CD8-positive, alpha-beta memory T cell (primary cell): ENCODE measurements around the gene UBC. TPM values are rescaled to one million over a fixed set of nuclear protein-coding genes. Genes with fewer than 3 reads are reported as not detected.

Experiments
- CTCF ChIA-PET: fragments of 350-600 bp; sonication (Branson Sonifier 250); formaldehyde crosslinking; loops from one replicate; lab custom pipeline; 2021; ENCODE audit warnings: antibody characterized with exemption; lab: Charles Lee
- POLR2A ChIA-PET: fragments of 350-600 bp; sonication (Branson Sonifier 250); formaldehyde crosslinking; loops from one replicate; lab custom pipeline; 2021; ENCODE audit warnings: antibody characterized with exemption; lab: Charles Lee
- DNase-seq, 5 donors: peaks; one replicate each; pipeline versions ENCODE4 v3.0.0 to v3.0.0-alpha.2; 2020 to 2022; ENCODE audit warnings: mixed read lengths in 1 of 5
- H3K27ac ChIP-seq: one replicate; pipeline ENCODE4 v1.7.0; 2013; ENCODE audit warnings: low read depth, mild to moderate bottlenecking, low read length, moderate library complexity
- H3K27me3 ChIP-seq: 2 replicates; pipeline ENCODE4 v1.7.0; 2013; ENCODE audit warnings: low read length, mild to moderate bottlenecking; ENCODE audit not compliant: insufficient read depth, poor library complexity, severe bottlenecking
- H3K36me3 ChIP-seq: 2 replicates; pipeline ENCODE4 v1.7.0; 2013; ENCODE audit warnings: mild to moderate bottlenecking, low read length, moderate library complexity; ENCODE audit not compliant: insufficient read depth
- H3K4me1 ChIP-seq: 2 replicates; pipeline ENCODE4 v1.7.0; 2013; ENCODE audit warnings: mild to moderate bottlenecking, low read length, moderate library complexity; ENCODE audit not compliant: insufficient read depth
- H3K4me3 ChIP-seq: 2 replicates; pipeline ENCODE4 v1.7.0; 2013; ENCODE audit warnings: mild to moderate bottlenecking, low read length
- H3K9me3 ChIP-seq: 2 replicates; pipeline ENCODE4 v1.7.0; 2013; ENCODE audit warnings: mild to moderate bottlenecking, low read length
- H3K27ac Mint-ChIP-seq, 8 donors: one replicate each; pipeline ENCODE4 v1.8.0; 2020 to 2021; ENCODE audit warnings: mixed read lengths in 8 of 8, mild to moderate bottlenecking in 6 of 8, inconsistent platforms in 3 of 8, moderate library complexity in 3 of 8
- H3K27me3 Mint-ChIP-seq, 2 donors: one replicate each; pipeline ENCODE4 v1.8.0; 2020 to 2021; ENCODE audit warnings: mixed read lengths in 2 of 2, mild to moderate bottlenecking in 1 of 2, moderate library complexity in 1 of 2
- H3K36me3 Mint-ChIP-seq, 3 donors: one replicate each; pipeline ENCODE4 v1.8.0; 2020 to 2021; ENCODE audit warnings: mixed read lengths in 3 of 3, inconsistent platforms in 1 of 3, mild to moderate bottlenecking in 1 of 3
- H3K4me1 Mint-ChIP-seq, 3 donors: one replicate each; pipeline ENCODE4 v1.8.0; 2020 to 2021; ENCODE audit warnings: mixed read lengths in 3 of 3, inconsistent platforms in 1 of 3, mild to moderate bottlenecking in 1 of 3
- H3K4me3 Mint-ChIP-seq, 7 donors: one replicate each; pipeline ENCODE4 v1.8.0; 2020 to 2021; ENCODE audit warnings: mixed read lengths in 7 of 7, mild to moderate bottlenecking in 6 of 7, moderate library complexity in 4 of 7, inconsistent platforms in 2 of 7
- H3K9me3 Mint-ChIP-seq, 5 donors: one replicate each; pipeline ENCODE4 v1.8.0; 2020 to 2022; ENCODE audit warnings: mixed read lengths in 5 of 5, mild to moderate bottlenecking in 3 of 5, moderate library complexity in 2 of 5, inconsistent platforms in 1 of 5
- polyA plus RNA-seq: library from polyadenylated mRNA; unstranded; fragments of 300-500 nt; fragmentation: Illumina TruSeq; gene quantifications from one replicate; pipeline ENCODE4 v1.2.3, GENCODE V29; 2021
- total RNA-seq, 2 experiments: library from RNA; stranded (reverse); gene quantifications; one replicate each; pipeline ENCODE4 v1.2.3, GENCODE V29; 2021

UBC gene
- total RNA-seq (100 to 1,000 TPM; 839 to 849 TPM), polyA plus RNA-seq (1,913 TPM)

GRCh38 chr12:124914392-124915238, at the start of gene UBC:
Gene UBC (minus strand): TSS chr12:124914650. CDS start chr12:124913771, 879 bp downstream.
- Mint-ChIP-seq H3K36me3 (peaks cover 18 to 49% (median 22%) of the 10 kb centered on the region in 3 donors), H3K27me3 (peaks cover 0 to 19% of the 10 kb centered on the region in 2 donors), H3K4me1 (peaks cover 81 to 94% (median 90%) of the 10 kb centered on the region in 3 donors), H3K27ac (peak within 1 kb of the TSS; percentile 98 to 100 (median 100)), H3K9me3 (peaks cover 0 to 12% (median 4%) of the 10 kb centered on the region in 5 donors), H3K4me3 (peak within 1 kb of the TSS; percentile 99 to 100 (median 100))
- POLR2A ChIA-PET, result interaction anchor here (0.6 to 9.6 kb wide), 6 partner anchors 9 to 135 kb away, joined by 3 to 224 read pairs (median 6); partner anchors contain the start of gene BRI3BP
- CTCF ChIA-PET, result interaction anchor here (0.7 to 30.2 kb wide), 7 partner anchors 8 to 23 kb away, joined by 4 to 711 read pairs (median 7); no protein-coding TSS in a partner anchor
- H3K9me3 ChIP-seq, result no peaks in the 10 kb centered on the region
- peak within 1 kb of the TSS; percentile 99 for H3K4me3 ChIP-seq
- H3K4me1 ChIP-seq, result peaks cover 62% of the 10 kb centered on the region
- DNase-seq, result peak; percentile 83 to 94 (median 93)
- no peaks in the 10 kb centered on the region for H3K27me3 ChIP-seq
- H3K36me3 ChIP-seq, result peaks cover 15% of the 10 kb centered on the region
- peak within 1 kb of the TSS; percentile 100 for H3K27ac ChIP-seq

- Mint-ChIP-seq H3K36me3 (peaks cover 4 to 81% (median 16%) of the 10 kb centered on the region in 3 donors), H3K9me3 (no peaks in the 10 kb centered on the region)
These were observed 48.8 kb upstream of the UBC start for GRCh38 chr12:124963211-124963610.

GRCh38 chr12:124961055-124961454, 46.6 kb upstream of the UBC start:
- H3K36me3 ChIP-seq, result peaks cover 11% of the 10 kb centered on the region
- ChIA-PET CTCF (interaction anchor here (1.5 kb wide), 1 partner anchor 21 kb away, joined by 6 read pairs; no protein-coding TSS in a partner anchor), POLR2A (no interaction called here)
- H3K27me3 ChIP-seq, result no peaks in the 10 kb centered on the region
- no peaks in the 10 kb centered on the region for H3K27me3 Mint-ChIP-seq
- H3K4me3 Mint-ChIP-seq, result no peak overlapping the region
- no peaks in the 10 kb centered on the region for H3K9me3 ChIP-seq
- H3K4me3 ChIP-seq, result no peak overlapping the region
- no peaks in the 10 kb centered on the region for H3K4me1 ChIP-seq
- H3K27ac ChIP-seq, result no peak overlapping the region
- H3K9me3 Mint-ChIP-seq, result no peaks in the 10 kb centered on the region
- H3K36me3 Mint-ChIP-seq, result peaks cover 5 to 80% (median 24%) of the 10 kb centered on the region in 3 donors
- H3K4me1 Mint-ChIP-seq, result no peaks in the 10 kb centered on the region
- peak overlapping the region in 2 of 8 donors; percentile 2 to 21 for H3K27ac Mint-ChIP-seq
- no peak for DNase-seq

More at GRCh38 chr12:124963211-124963610, 48.8 kb upstream of the UBC start:
- Mint-ChIP-seq H3K4me3 (no peak overlapping the region), H3K27ac (peak overlapping the region in 2 of 8 donors; percentile 50 to 71), H3K27me3 (no peaks in the 10 kb centered on the region), H3K4me1 (no peaks in the 10 kb centered on the region)
- Histone ChIP-seq H3K4me3 (no peak overlapping the region), H3K27ac (no peak overlapping the region), H3K4me1 (no peaks in the 10 kb centered on the region), H3K36me3 (peaks cover 11% of the 10 kb centered on the region), H3K27me3 (no peaks in the 10 kb centered on the region), H3K9me3 (no peaks in the 10 kb centered on the region)
- ChIA-PET CTCF (no interaction called here), POLR2A (interaction anchor here (0.7 kb wide), 1 partner anchor 56 kb away, joined by 8 read pairs; no protein-coding TSS in a partner anchor)
- no peak for DNase-seq

- POLR2A ChIA-PET, result interaction anchor here (0.7 kb wide), 1 partner anchor 49 kb away, joined by 3 read pairs; no protein-coding TSS in a partner anchor
These were observed 42.1 kb upstream of the UBC start for GRCh38 chr12:124956571-124956970.

GRCh38 chr12:124954771-124955170, 40.3 kb upstream of the UBC start:
- no peaks in the 10 kb centered on the region for H3K4me1 Mint-ChIP-seq

More at GRCh38 chr12:124956571-124956970, 42.1 kb upstream of the UBC start:
- H3K4me3 ChIP-seq, result no peak overlapping the region
- no peaks in the 10 kb centered on the region for H3K4me1 Mint-ChIP-seq
- H3K27ac Mint-ChIP-seq, result no peak overlapping the region
- no peaks in the 10 kb centered on the region for H3K27me3 ChIP-seq
- no peaks in the 10 kb centered on the region for H3K9me3 Mint-ChIP-seq
- H3K4me1 ChIP-seq, result no peaks in the 10 kb centered on the region
- no peak overlapping the region for H3K27ac ChIP-seq
- no peak for DNase-seq
- H3K27me3 Mint-ChIP-seq, result no peaks in the 10 kb centered on the region
- no peaks in the 10 kb centered on the region for H3K9me3 ChIP-seq
- CTCF ChIA-PET, result interaction anchor here (0.7 to 1.1 kb wide), 2 partner anchors 17 to 50 kb away, joined by 3 read pairs; no protein-coding TSS in a partner anchor
- peaks cover 3% of the 10 kb centered on the region for H3K36me3 ChIP-seq
- peaks cover 4 to 83% (median 17%) of the 10 kb centered on the region in 3 donors for H3K36me3 Mint-ChIP-seq
- no peak overlapping the region for H3K4me3 Mint-ChIP-seq

GRCh38 chr12:124953689-124954405, 39.4 kb upstream of the UBC start:
- Histone ChIP-seq H3K27ac (no peak overlapping the region), H3K4me1 (no peaks in the 10 kb centered on the region), H3K4me3 (no peak overlapping the region), H3K36me3 (peaks cover 11% of the 10 kb centered on the region), H3K9me3 (no peaks in the 10 kb centered on the region), H3K27me3 (no peaks in the 10 kb centered on the region)
- Mint-ChIP-seq H3K36me3 (peaks cover 4 to 81% (median 19%) of the 10 kb centered on the region in 3 donors), H3K9me3 (no peaks in the 10 kb centered on the region), H3K27me3 (no peaks in the 10 kb centered on the region), H3K4me3 (no peak overlapping the region), H3K27ac (no peak overlapping the region), H3K4me1 (peaks cover 0 to 1% (median 0%) of the 10 kb centered on the region in 3 donors)
- ChIA-PET CTCF (interaction anchor here (1.4 to 2.1 kb wide), 3 partner anchors 14 to 47 kb away, joined by 4 to 11 read pairs (median 7); no protein-coding TSS in a partner anchor), POLR2A (interaction anchor here (0.5 kb wide), 1 partner anchor 9 kb away, joined by 4 read pairs; no protein-coding TSS in a partner anchor)
- no peak for DNase-seq

More at GRCh38 chr12:124954771-124955170, 40.3 kb upstream of the UBC start:
- peaks cover 4 to 80% (median 17%) of the 10 kb centered on the region in 3 donors for H3K36me3 Mint-ChIP-seq
- peak overlapping the region in 1 of 8 donors; percentile 72 for H3K27ac Mint-ChIP-seq
- H3K4me3 Mint-ChIP-seq, result no peak overlapping the region
- peaks cover 7% of the 10 kb centered on the region for H3K36me3 ChIP-seq
- no peaks in the 10 kb centered on the region for H3K27me3 ChIP-seq
- H3K27ac ChIP-seq, result no peak overlapping the region
- no peaks in the 10 kb centered on the region for H3K27me3 Mint-ChIP-seq
- H3K9me3 Mint-ChIP-seq, result no peaks in the 10 kb centered on the region
- DNase-seq, result no peak
- H3K9me3 ChIP-seq, result no peaks in the 10 kb centered on the region
- ChIA-PET CTCF (interaction anchor here (2.1 kb wide), 2 partner anchors 14 to 48 kb away, joined by 7 to 11 read pairs; no protein-coding TSS in a partner anchor), POLR2A (interaction anchor here (0.5 kb wide), 1 partner anchor 8 kb away, joined by 4 read pairs; no protein-coding TSS in a partner anchor)
- H3K4me3 ChIP-seq, result no peak overlapping the region
- H3K4me1 ChIP-seq, result no peaks in the 10 kb centered on the region

GRCh38 chr12:124952801-124953200, 38.4 kb upstream of the UBC start:
- Mint-ChIP-seq H3K4me3 (no peak overlapping the region), H3K36me3 (peaks cover 4 to 80% (median 17%) of the 10 kb centered on the region in 3 donors), H3K27ac (peak overlapping the region in 2 of 8 donors; percentile 42 to 64), H3K9me3 (no peaks in the 10 kb centered on the region), H3K27me3 (no peaks in the 10 kb centered on the region), H3K4me1 (peaks cover 0 to 1% (median 0%) of the 10 kb centered on the region in 3 donors)
- CTCF ChIA-PET, result interaction anchor here (1.4 to 2.6 kb wide), 3 partner anchors 12 to 46 kb away, joined by 4 to 13 read pairs (median 7); no protein-coding TSS in a partner anchor
- no peak for DNase-seq
- Histone ChIP-seq H3K27ac (no peak overlapping the region), H3K36me3 (peaks cover 11% of the 10 kb centered on the region), H3K4me3 (no peak overlapping the region), H3K27me3 (no peaks in the 10 kb centered on the region), H3K4me1 (no peaks in the 10 kb centered on the region), H3K9me3 (no peaks in the 10 kb centered on the region)
- POLR2A ChIA-PET, result no interaction called here
